H1 (cell line): ENCODE measurements around the gene TTC27. TPM values are rescaled to one million over a fixed set of nuclear protein-coding genes. Genes with fewer than 3 reads are reported as not detected.

ENCODE experiments used
- CTCF ChIA-PET: fragments of 300-600 bp; sonication (Branson Sonifier 250); formaldehyde crosslinking; loops from one replicate; lab custom pipeline; 2021; ENCODE audit not compliant: partially characterized antibody; lab: Charles Lee
- POLR2A ChIA-PET: fragments of 300-600 bp; sonication (Branson Sonifier 250); formaldehyde crosslinking; loops from one replicate; lab custom pipeline; 2021; ENCODE audit warnings: inconsistent platforms; ENCODE audit not compliant: partially characterized antibody; lab: Charles Lee
- DNase-seq, 2 experiments: peaks; one replicate each; pipeline versions ENCODE4 v3.0.0 to v3.0.0-alpha.2; 2010 to 2022; ENCODE audit warnings: low spot score in 2 of 2, low read depth in 1 of 2, mixed read lengths in 1 of 2
- FAIRE-seq: peaks from 2 replicates; lab custom pipeline; 2011; peaks lifted over from hg19 to GRCh38; lab: Jason Lieb, UNC
- H2AFZ ChIP-seq: 2 replicates; pipeline ENCODE4 v1.8.1; 2012; ENCODE audit warnings: low read length, inconsistent platforms
- H2AK5ac ChIP-seq: 2 replicates; pipeline ENCODE4 v1.6.1; 2013; ENCODE audit warnings: low read depth, low read length
- H2BK120ac ChIP-seq: replicated peaks from 2 replicates; pipeline ENCODE3; 2013; ENCODE audit warnings: low read depth, low read length, inconsistent platforms
- H2BK12ac ChIP-seq: 2 replicates; pipeline ENCODE4 v1.6.1; 2013; ENCODE audit warnings: low read depth, low read length
- H2BK15ac ChIP-seq: 2 replicates; pipeline ENCODE4 v1.6.1; 2013; ENCODE audit warnings: low read length
- H2BK20ac ChIP-seq: 2 replicates; pipeline ENCODE4 v1.6.1; 2013; ENCODE audit warnings: low read length
- H2BK5ac ChIP-seq: 2 replicates; pipeline ENCODE4 v1.6.1; 2013; ENCODE audit warnings: low read depth, low read length
- H3K14ac ChIP-seq: 2 replicates; pipeline ENCODE4 v1.6.1; 2013; ENCODE audit warnings: inconsistent platforms; ENCODE audit not compliant: insufficient read length
- H3K18ac ChIP-seq: 2 replicates; pipeline ENCODE4 v1.6.1; 2013; ENCODE audit warnings: low read length; ENCODE audit errors: extremely low read depth
- H3K23ac ChIP-seq: 2 replicates; pipeline ENCODE4 v1.6.1; 2013; ENCODE audit warnings: inconsistent platforms; ENCODE audit not compliant: insufficient read length
- H3K23me2 ChIP-seq: 2 replicates; pipeline ENCODE4 v1.6.1; 2013; ENCODE audit warnings: low read depth, low read length
- H3K27ac ChIP-seq: 2 replicates; pipeline ENCODE4 v1.6.1; 2011; ENCODE audit warnings: low read depth, low read length, inconsistent platforms
- H3K27me3 ChIP-seq, 4 experiments: replicated peaks in 1 of 4; 1 replicate in 1 of 4; 2 replicates in 3 of 4; pipeline versions ENCODE4 v1.6.1 to v1.8.1; 2011 to 2013; ENCODE audit warnings: low read length in 3 of 4, mild to moderate bottlenecking in 3 of 4, inconsistent platforms in 2 of 4, mixed read lengths in 2 of 4, moderate library complexity in 1 of 4; ENCODE audit not compliant: control insufficient read depth in 3 of 4, insufficient read depth in 3 of 4; ENCODE audit errors: extremely low read depth in 1 of 4
- H3K36me3 ChIP-seq, 4 experiments: 2 replicates each; pipeline versions ENCODE4 v1.6.1 to v1.8.1; 2011 to 2013; ENCODE audit warnings: mild to moderate bottlenecking in 4 of 4, low read length in 3 of 4, moderate library complexity in 2 of 4, control low read depth in 1 of 4, inconsistent platforms in 1 of 4; ENCODE audit not compliant: insufficient read depth in 4 of 4, control insufficient read depth in 2 of 4
- H3K4ac ChIP-seq: replicated peaks from 2 replicates; pipeline ENCODE3; 2013; ENCODE audit warnings: low read length, low read depth, mixed read lengths, inconsistent platforms; ENCODE audit not compliant: insufficient read length
- H3K4me1 ChIP-seq, 4 experiments: replicated peaks in 1 of 4; 1 replicate in 1 of 4; 2 replicates in 3 of 4; pipeline versions ENCODE4 v1.6.1 to v1.8.1; 2011 to 2013; ENCODE audit warnings: low read length in 3 of 4, inconsistent platforms in 2 of 4, mixed read lengths in 1 of 4; ENCODE audit not compliant: insufficient read depth in 4 of 4, control insufficient read depth in 3 of 4
- H3K4me2 ChIP-seq, 2 experiments: 2 replicates each; pipeline versions ENCODE4 v1.6.1 to v1.8.1; 2011 to 2013; ENCODE audit warnings: low read depth in 2 of 2, low read length in 2 of 2, control low read depth in 1 of 2, inconsistent platforms in 1 of 2, mild to moderate bottlenecking in 1 of 2; ENCODE audit not compliant: insufficient read depth in 1 of 2
- H3K4me3 ChIP-seq, 4 experiments: fragments of 200-600, 300-600 bp in 1 of 4; sonication (generic), shearing (Covaris generic), sonication (Bioruptor Twin) in 1 of 4; 2 replicates each; pipeline versions ENCODE4 v1.5.1 to v1.8.1; 2011 to 2016; ENCODE audit warnings: low read length in 4 of 4, low read depth in 3 of 4, control low read depth in 2 of 4, inconsistent platforms in 2 of 4, mild to moderate bottlenecking in 2 of 4, mixed read lengths in 1 of 4, moderate library complexity in 1 of 4; ENCODE audit not compliant: insufficient read depth in 2 of 4; ENCODE audit errors: extremely low read depth in 1 of 4
- H3K56ac ChIP-seq: replicated peaks from 2 replicates; pipeline ENCODE3; 2013; ENCODE audit warnings: low read depth, mild to moderate bottlenecking, mixed read lengths, low read length, inconsistent platforms; ENCODE audit not compliant: insufficient read length
- H3K79me1 ChIP-seq: 2 replicates; pipeline ENCODE4 v1.6.1; 2013; ENCODE audit warnings: low read depth, low read length, control low read depth
- H3K79me2 ChIP-seq, 2 experiments: 2 replicates each; pipeline versions ENCODE4 v1.6.1 to v1.8.1; 2012 to 2013; ENCODE audit warnings: low read length in 2 of 2, mild to moderate bottlenecking in 2 of 2, inconsistent platforms in 1 of 2; ENCODE audit not compliant: insufficient read depth in 2 of 2, control insufficient read depth in 1 of 2
- H3K9ac ChIP-seq, 4 experiments: replicated peaks in 1 of 4; 1 replicate in 1 of 4; 2 replicates in 3 of 4; pipeline versions ENCODE4 v1.6.1 to v1.8.1; 2011 to 2013; ENCODE audit warnings: low read depth in 3 of 4, low read length in 3 of 4, control low read depth in 2 of 4, mild to moderate bottlenecking in 2 of 4, moderate library complexity in 2 of 4, inconsistent platforms in 1 of 4; ENCODE audit errors: extremely low read depth in 1 of 4
- H3K9me3 ChIP-seq, 2 experiments: 2 replicates each; pipeline versions ENCODE4 v1.6.1 to v1.8.1; 2012 to 2013; ENCODE audit warnings: mild to moderate bottlenecking in 2 of 2, moderate library complexity in 2 of 2, control low read depth in 1 of 2, inconsistent platforms in 1 of 2, low read depth in 1 of 2, low read length in 1 of 2, mixed read lengths in 1 of 2; ENCODE audit not compliant: insufficient read depth in 2 of 2
- H4K20me1 ChIP-seq, 2 experiments: replicated peaks in 1 of 2; 2 replicates each; pipeline versions ENCODE3 to v1.8.1; 2011 to 2013; ENCODE audit warnings: inconsistent platforms in 2 of 2, low read length in 2 of 2, mild to moderate bottlenecking in 1 of 2; ENCODE audit not compliant: insufficient read depth in 2 of 2, control insufficient read depth in 1 of 2
- H4K5ac ChIP-seq: 2 replicates; pipeline ENCODE4 v1.6.1; 2013; ENCODE audit warnings: low read length, low read depth, mixed read lengths, inconsistent platforms; ENCODE audit not compliant: insufficient read length
- H4K8ac ChIP-seq: 2 replicates; pipeline ENCODE4 v1.8.0; 2013; ENCODE audit warnings: mild to moderate bottlenecking, moderate library complexity, low read length, inconsistent platforms; ENCODE audit not compliant: insufficient read depth; ENCODE audit errors: extremely low read depth
- H4K91ac ChIP-seq: replicated peaks from 2 replicates; pipeline ENCODE3; 2013; ENCODE audit warnings: low read length, mixed read lengths, inconsistent platforms; ENCODE audit not compliant: insufficient read length
- CHD1 ChIP-seq: IDR thresholded peaks from 2 replicates; pipeline ENCODE4 v1.6.1; 2012; ENCODE audit warnings: low read depth, low read length, improper control_type of control experiment
- POLR2AphosphoS5 ChIP-seq: IDR thresholded peaks from 2 replicates; pipeline ENCODE4 v1.6.1; 2011; ENCODE audit warnings: low read depth, low read length
- SIN3A ChIP-seq, 2 experiments: IDR thresholded peaks in 1 of 2; conservative IDR thresholded peaks in 1 of 2; 2 replicates each; pipeline ENCODE4 v1.6.1; 2011 to 2012; ENCODE audit warnings: low read length in 2 of 2, improper control_type of control experiment in 1 of 2, low read depth in 1 of 2, mild to moderate bottlenecking in 1 of 2
- TCF12 ChIP-seq: IDR thresholded peaks from 2 replicates; pipeline ENCODE4 v1.6.1; 2011; ENCODE audit warnings: low read depth, mild to moderate bottlenecking, low read length
- WGBS, 2 experiments: shearing (Covaris generic) in 1 of 2; methylation state at CpG; one replicate each; pipeline versions ENCODE4 v1.1.6 to v1.1.7; 2013 to 2015; ENCODE audit warnings: low lambda C conversion rate in 2 of 2, mixed read lengths in 2 of 2, inconsistent platforms in 1 of 2, low coverage in 1 of 2, missing lambda C conversion rate in 1 of 2; ENCODE audit not compliant: insufficient replicate concordance in 2 of 2, insufficient coverage in 1 of 2, insufficient read length in 1 of 2; ENCODE audit errors: extremely low coverage in 1 of 2, missing lambda C conversion rate in 1 of 2; 5-methylcytosine and 5-hydroxymethylcytosine counted together
- polyA plus RNA-seq, 7 experiments: library from polyadenylated mRNA; depleted of rRNA in 3 of 7; stranded (reverse) in 5 of 7; unstranded in 2 of 7; fragments of >200 nt in 5 of 7; fragments of 200-250 nt in 2 of 7; gene quantifications; 1 replicate in 5 of 7; 2 replicates in 1 of 7; 4 replicates in 1 of 7; pipeline versions ENCODE4 v1.2.1 to v1.2.3, GENCODE V29; 2011 to 2013; ENCODE audit warnings: missing spikeins in 2 of 7, mixed read lengths in 2 of 7
- total RNA-seq: library from RNA; stranded (reverse); fragmentation: NEBNext Ultra II Directional; extraction: Animal tissue kit (Norgen Biotek cat#: 25700); gene quantifications from 2 replicates; pipeline ENCODE4 v1.2.1, GENCODE V29; 2021

TTC27 gene
- total and polyA plus RNA-seq, 2 of the 8 experiments (the other 6 are each of a cell fraction or from before 2014, with no cell fraction given), result 13.8 to 29.1 TPM

GRCh38 chr2:32699151-32699550 lies 71.3 kb downstream of the TTC27 start:
- POLR2A ChIA-PET, result interaction anchor here (0.5 to 1.8 kb wide), 2 partner anchors 71 to 140 kb away, joined by 3 to 5 read pairs; partner anchors contain the start of gene TTC27
- Histone ChIP-seq H3K79me1 (no peaks in the 10 kb centered on the region), H4K91ac (no peak overlapping the region), H3K9ac (no peak overlapping the region), H3K79me2 (no peaks in the 10 kb centered on the region), H2BK15ac (no peak overlapping the region), H2BK20ac (no peak overlapping the region), H3K4me3 (no peak overlapping the region), H2BK5ac (no peak overlapping the region), H3K14ac (no peak overlapping the region), H4K5ac (no peak overlapping the region), H2AK5ac (no peak overlapping the region), H3K36me3 (no peaks in the 10 kb centered on the region; a peak in 1 of 8 replicates), H3K56ac (no peak overlapping the region), H3K23me2 (no peaks in the 10 kb centered on the region), H3K4me1 (no peaks in the 10 kb centered on the region), H4K20me1 (no peaks in the 10 kb centered on the region), H2AFZ (no peak overlapping the region), H3K18ac (no peak overlapping the region), H4K8ac (no peak overlapping the region), H3K27ac (no peak overlapping the region), H3K4ac (no peak overlapping the region), H3K4me2 (no peak overlapping the region), H3K9me3 (no peaks in the 10 kb centered on the region), H2BK120ac (no peak overlapping the region), H3K23ac (no peak overlapping the region), H3K27me3 (no peaks in the 10 kb centered on the region), H2BK12ac (no peak overlapping the region)
- CTCF ChIA-PET, result interaction anchor here (1.6 kb wide), 1 partner anchor 24 kb away, joined by 4 read pairs; no protein-coding TSS in a partner anchor
- FAIRE-seq (no peak), DNase-seq (no peak)
- WGBS, 2 experiments, result 81% methylated on average over 1 of the region's 1 CpG; no CpG with 5 or more reads in 1 of the 2 experiments
- TF ChIP-seq TCF12, result 0 out of 2 replicates have a peak, but pooled peaks have one; percentile 54
- TF ChIP-seq POLR2AphosphoS5, result no peak
- no peak for TF ChIP-seq SIN3A (conservative IDR thresholded peaks at IDR 0.05 in 1 of 2, IDR thresholded peaks at IDR 0.05 in 1 of 2; ENCODE audit: low read depth in 1 of 2, low read length in 2 of 2)
- TF ChIP-seq CHD1, result no peak
